Endodermal cell (in vitro differentiated cells): ENCODE results near the gene PTPRM. TPM values are rescaled to one million over a fixed set of nuclear protein-coding genes. Genes with fewer than 3 reads are reported as not detected.

Experiments
- DNase-seq: peaks from one replicate; pipeline ENCODE4 v3.0.0-alpha.2; 2017
- H3K27ac ChIP-seq: 2 replicates; pipeline ENCODE4 v1.5.1; 2013; ENCODE audit warnings: mild to moderate bottlenecking, low read depth, low read length, moderate library complexity
- H3K27me3 ChIP-seq: 2 replicates; pipeline ENCODE4 v1.6.1; 2013; ENCODE audit warnings: mild to moderate bottlenecking, low read length, moderate library complexity; ENCODE audit not compliant: insufficient read depth, control insufficient read depth, poor library complexity, severe bottlenecking
- H3K36me3 ChIP-seq: 2 replicates; pipeline ENCODE4 v1.7.0; 2013; ENCODE audit warnings: mild to moderate bottlenecking, low read length, moderate library complexity; ENCODE audit not compliant: control insufficient read depth, insufficient read depth
- H3K4me1 ChIP-seq: one replicate; pipeline ENCODE4 v1.7.0; 2013; ENCODE audit warnings: low read length; ENCODE audit not compliant: control insufficient read depth, insufficient read depth
- H3K4me3 ChIP-seq: 2 replicates; pipeline ENCODE4 v1.5.1; 2013; ENCODE audit warnings: mild to moderate bottlenecking, low read length, moderate library complexity
- H3K9ac ChIP-seq: 2 replicates; pipeline ENCODE4 v1.6.1; 2013; ENCODE audit warnings: mild to moderate bottlenecking, low read length, moderate library complexity; ENCODE audit not compliant: poor library complexity, severe bottlenecking; ENCODE audit errors: extremely low read depth
- H3K9me3 ChIP-seq: 2 replicates; pipeline ENCODE4 v1.6.1; 2013; ENCODE audit warnings: mild to moderate bottlenecking, low read length, moderate library complexity; ENCODE audit not compliant: control insufficient read depth
- H3K27ac Mint-ChIP-seq: 2 replicates; pipeline ENCODE4 v1.8.0; 2020; ENCODE audit warnings: mixed read lengths
- H3K27me3 Mint-ChIP-seq: 2 replicates; pipeline ENCODE4 v1.8.0; 2021; ENCODE audit warnings: mild to moderate bottlenecking, mixed read lengths; ENCODE audit not compliant: insufficient read depth
- H3K36me3 Mint-ChIP-seq: 2 replicates; pipeline ENCODE4 v1.8.0; 2020; ENCODE audit warnings: low read depth, mixed read lengths
- H3K4me1 Mint-ChIP-seq: 2 replicates; pipeline ENCODE4 v1.8.0; 2020; ENCODE audit warnings: mixed read lengths
- H3K4me3 Mint-ChIP-seq: 2 replicates; pipeline ENCODE4 v1.8.0; 2020; ENCODE audit warnings: mild to moderate bottlenecking, moderate library complexity, mixed read lengths
- H3K9me3 Mint-ChIP-seq: 2 replicates; pipeline ENCODE4 v1.8.0; 2020; ENCODE audit warnings: mild to moderate bottlenecking, mixed read lengths
- WGBS, 2 experiments: methylation state at CpG; one replicate each; pipeline versions ENCODE4 v1.1.5 to v1.1.7; 2013; ENCODE audit warnings: missing lambda C conversion rate in 2 of 2, mixed read lengths in 1 of 2; ENCODE audit not compliant: insufficient coverage in 1 of 2, insufficient read length in 1 of 2; 5-methylcytosine and 5-hydroxymethylcytosine counted together
- total RNA-seq, 2 donors: library from RNA; stranded (reverse); fragmentation: NEBNext Ultra II Directional in 1 of 2; extraction: Animal tissue kit (Norgen Biotek cat#: 25700) in 1 of 2; gene quantifications; 2 replicates in 1 of 2; 3 replicates in 1 of 2; pipeline ENCODE4 v1.2.1, GENCODE V29; 2021
- TF ChIP-seq, protein P1 (sequence below): fragments of 200-600 bp; sonication (generic); conservative IDR thresholded peaks from 2 replicates; pipeline ENCODE4 v1.5.0; 2021; ENCODE audit warnings: antibody characterized with exemption, mild to moderate bottlenecking

Gene PTPRM
- total RNA-seq, 2 donors from 2014 or later: 47.2 to 57.6 TPM

DNA sequence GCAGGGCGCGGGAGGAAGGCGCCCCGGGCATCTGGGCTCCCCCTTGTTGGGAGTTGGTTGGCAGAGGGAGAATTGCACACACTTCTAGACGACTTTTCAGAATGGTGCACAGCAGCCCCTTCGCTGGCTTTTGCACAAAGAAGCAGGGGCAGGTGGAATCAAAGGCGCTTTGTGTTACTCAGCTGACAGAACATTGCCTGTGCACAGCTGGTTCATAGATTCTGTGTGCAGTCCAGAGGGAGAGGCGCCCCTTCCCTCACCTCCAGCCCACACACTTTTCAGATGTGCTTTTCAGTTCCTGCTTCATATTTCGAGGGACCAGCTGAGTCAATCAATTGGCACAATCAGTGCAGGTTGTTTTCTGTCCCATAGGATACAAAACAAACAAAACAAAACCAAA lies 693.7 kb downstream of the PTPRM start:
- H3K9me3 ChIP-seq: no peaks in the 10 kb centered on the region
- no peaks in the 10 kb centered on the region for H3K27me3 ChIP-seq
- H3K4me1 ChIP-seq: no peaks in the 10 kb centered on the region
- TF ChIP-seq, protein P1, sequence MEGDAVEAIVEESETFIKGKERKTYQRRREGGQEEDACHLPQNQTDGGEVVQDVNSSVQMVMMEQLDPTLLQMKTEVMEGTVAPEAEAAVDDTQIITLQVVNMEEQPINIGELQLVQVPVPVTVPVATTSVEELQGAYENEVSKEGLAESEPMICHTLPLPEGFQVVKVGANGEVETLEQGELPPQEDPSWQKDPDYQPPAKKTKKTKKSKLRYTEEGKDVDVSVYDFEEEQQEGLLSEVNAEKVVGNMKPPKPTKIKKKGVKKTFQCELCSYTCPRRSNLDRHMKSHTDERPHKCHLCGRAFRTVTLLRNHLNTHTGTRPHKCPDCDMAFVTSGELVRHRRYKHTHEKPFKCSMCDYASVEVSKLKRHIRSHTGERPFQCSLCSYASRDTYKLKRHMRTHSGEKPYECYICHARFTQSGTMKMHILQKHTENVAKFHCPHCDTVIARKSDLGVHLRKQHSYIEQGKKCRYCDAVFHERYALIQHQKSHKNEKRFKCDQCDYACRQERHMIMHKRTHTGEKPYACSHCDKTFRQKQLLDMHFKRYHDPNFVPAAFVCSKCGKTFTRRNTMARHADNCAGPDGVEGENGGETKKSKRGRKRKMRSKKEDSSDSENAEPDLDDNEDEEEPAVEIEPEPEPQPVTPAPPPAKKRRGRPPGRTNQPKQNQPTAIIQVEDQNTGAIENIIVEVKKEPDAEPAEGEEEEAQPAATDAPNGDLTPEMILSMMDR: no peak
- H3K36me3 Mint-ChIP-seq: peaks cover 18% of the 10 kb centered on the region
- WGBS, 2 experiments: 94 to 97% methylated on average over 7 to 9 of the region's 9 CpGs
- no peak overlapping the region for H3K4me3 Mint-ChIP-seq
- H3K9me3 Mint-ChIP-seq: no peaks in the 10 kb centered on the region
- H3K27me3 Mint-ChIP-seq: no peaks in the 10 kb centered on the region
- H3K27ac ChIP-seq: peak overlapping the region; percentile 74
- peaks cover 28% of the 10 kb centered on the region for H3K36me3 ChIP-seq
- peaks cover 4% of the 10 kb centered on the region for H3K4me1 Mint-ChIP-seq
- H3K9ac ChIP-seq: no peak overlapping the region
- no peak overlapping the region for H3K27ac Mint-ChIP-seq
- DNase-seq: no peak
- H3K4me3 ChIP-seq: no peak overlapping the region

DNA sequence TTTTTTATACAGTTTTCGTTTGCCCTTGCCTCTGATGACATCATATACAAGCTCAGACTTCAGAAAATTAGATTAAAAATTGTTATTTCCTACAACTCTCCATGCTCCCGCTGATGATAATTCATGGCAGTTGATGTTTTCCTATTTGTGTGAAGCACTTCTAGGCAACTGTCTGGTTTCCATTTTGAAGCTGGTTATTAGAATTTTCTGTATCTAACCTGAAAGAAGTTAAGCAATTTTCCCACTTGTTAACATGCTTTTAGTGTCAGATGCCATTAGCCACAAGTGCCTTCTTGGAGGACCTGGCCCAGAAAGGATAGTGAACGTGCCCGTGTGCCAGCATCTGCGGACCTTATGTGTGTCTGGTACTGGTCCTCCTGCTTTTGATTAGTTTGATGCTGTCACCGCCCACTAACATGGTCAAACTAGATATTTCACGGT lies 694.6 kb downstream of the PTPRM start:
- Histone ChIP-seq H3K4me1 (no peaks in the 10 kb centered on the region), H3K27ac (no peak overlapping the region), H3K9ac (no peak overlapping the region), H3K27me3 (no peaks in the 10 kb centered on the region), H3K4me3 (no peak overlapping the region), H3K9me3 (no peaks in the 10 kb centered on the region), H3K36me3 (peaks cover 33% of the 10 kb centered on the region)
- Mint-ChIP-seq H3K4me1 (peaks cover 4% of the 10 kb centered on the region), H3K36me3 (peaks cover 22% of the 10 kb centered on the region), H3K27me3 (no peaks in the 10 kb centered on the region), H3K9me3 (no peaks in the 10 kb centered on the region), H3K4me3 (no peak overlapping the region), H3K27ac (no peak overlapping the region)
- TF ChIP-seq, protein P1: no peak
- WGBS, 2 experiments: 88 to 98% methylated on average over 7 of the region's 7 CpGs
- no peak for DNase-seq

DNA sequence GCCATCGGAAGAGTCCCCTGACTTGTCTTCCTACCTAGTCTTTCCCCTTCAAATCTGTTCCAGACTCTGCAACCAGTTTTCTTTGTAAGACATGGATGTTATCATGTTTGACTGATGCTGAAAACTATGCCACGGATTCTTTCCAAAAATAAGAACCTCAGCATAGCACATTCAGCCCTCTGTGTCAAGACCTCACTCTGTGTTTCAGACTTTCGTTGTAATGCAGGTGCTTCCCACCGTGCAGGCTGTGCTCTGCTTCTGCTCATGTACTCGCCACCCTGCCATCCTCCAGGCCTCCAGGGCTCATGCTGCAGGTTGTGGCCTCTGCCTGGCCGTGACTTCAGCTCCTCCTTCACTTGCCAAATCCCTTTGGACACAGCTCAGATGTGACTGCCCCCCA lies 695.1 kb downstream of the PTPRM start:
- no peaks in the 10 kb centered on the region for H3K27me3 ChIP-seq
- Mint-ChIP-seq H3K36me3 (peaks cover 22% of the 10 kb centered on the region), H3K9me3 (no peaks in the 10 kb centered on the region), H3K27ac (no peak overlapping the region), H3K4me1 (peaks cover 4% of the 10 kb centered on the region), H3K27me3 (no peaks in the 10 kb centered on the region), H3K4me3 (no peak overlapping the region)
- no peak overlapping the region for H3K27ac ChIP-seq
- no peaks in the 10 kb centered on the region for H3K9me3 ChIP-seq
- H3K4me1 ChIP-seq: no peaks in the 10 kb centered on the region
- TF ChIP-seq, protein P1: no peak
- 80 to 91% methylated on average over 4 to 6 of the region's 6 CpGs for WGBS, 2 experiments
- peaks cover 29% of the 10 kb centered on the region for H3K36me3 ChIP-seq
- no peak overlapping the region for H3K4me3 ChIP-seq
- H3K9ac ChIP-seq: no peak overlapping the region
- DNase-seq: no peak
